Activated naive CD4-positive, alpha-beta T cell treated with Interleukin-2 at 50 U/mL for 16 hours (primary cell): ENCODE results near the gene FHIT.

ENCODE experiments used
- DNase-seq: peaks from one replicate; pipeline ENCODE4 v3.0.0-alpha.2; 2020

FHIT gene

GRCh38 chr3:60754617-60755016 lies 496.6 kb downstream of the FHIT start:
- no peak for DNase-seq

- DNase-seq: no peak
These were observed 498.4 kb downstream of the FHIT start for GRCh38 chr3:60752809-60753208.

GRCh38 chr3:60746695-60747416 lies 504.4 kb downstream of the FHIT start:
- DNase-seq: no peak

GRCh38 chr3:60746043-60746638 lies 505.1 kb downstream of the FHIT start:
- DNase-seq: no peak

- no peak for DNase-seq
These were observed 507.6 kb downstream of the FHIT start for GRCh38 chr3:60743631-60744164.

GRCh38 chr3:60742606-60743145 lies 508.6 kb downstream of the FHIT start:
- DNase-seq: no peak

- no peak for DNase-seq
These were observed 513.4 kb downstream of the FHIT start for GRCh38 chr3:60737633-60738399.

GRCh38 chr3:60730371-60730770 lies 520.9 kb downstream of the FHIT start:
- DNase-seq: no peak

GRCh38 chr3:60729056-60729455 lies 522.2 kb downstream of the FHIT start:
- no peak for DNase-seq

- DNase-seq: no peak
These were observed 523.2 kb downstream of the FHIT start for GRCh38 chr3:60728006-60728405.

GRCh38 chr3:60720736-60721135 lies 530.5 kb downstream of the FHIT start:
- no peak for DNase-seq

- no peak for DNase-seq
These were observed 534.7 kb downstream of the FHIT start for GRCh38 chr3:60716573-60716972.

GRCh38 chr3:60708191-60708975 lies 542.9 kb downstream of the FHIT start:
- DNase-seq: no peak

GRCh38 chr3:60707452-60708020 lies 543.7 kb downstream of the FHIT start:
- no peak for DNase-seq

GRCh38 chr3:60703956-60704736 lies 547.1 kb downstream of the FHIT start:
- no peak for DNase-seq

- no peak for DNase-seq
These were observed 548.2 kb downstream of the FHIT start for GRCh38 chr3:60703008-60703407.

- no peak for DNase-seq
These were observed 553.1 kb downstream of the FHIT start for GRCh38 chr3:60698117-60698516.

GRCh38 chr3:60697132-60697531 lies 554.1 kb downstream of the FHIT start:
- no peak for DNase-seq

GRCh38 chr3:60696428-60697125 lies 554.7 kb downstream of the FHIT start:
- DNase-seq: no peak

- no peak for DNase-seq
These were observed 575.8 kb downstream of the FHIT start for GRCh38 chr3:60675424-60675823.

- no peak for DNase-seq
These were observed 576.4 kb downstream of the FHIT start for GRCh38 chr3:60674870-60675269.
